Right lobe of liver (tissue), 4 donors: ENCODE results near the gene FAM168A.

Experiments
- POLR2A ChIP-seq: fragments of 450-650 bp; IDR thresholded peaks from one replicate; pipeline ENCODE4 v1.6.1; 2017; ENCODE audit warnings: antibody characterized with exemption, mild to moderate bottlenecking
- TF ChIP-seq, protein P1 (sequence below), 4 donors: fragments of 200-600 bp in 3 of 4; fragments of 450-650 bp in 1 of 4; IDR thresholded peaks; one replicate each; pipeline versions ENCODE4 v1.5.1 to v1.8.0; 2016 to 2022; ENCODE audit warnings: antibody characterized with exemption in 4 of 4, mild to moderate bottlenecking in 2 of 4
- donor health status: DM: no; HTN: no; CAD: no.
- donor health status: DM: no; HTN: no; CAD: no.
- donor health status: DM: no; HTN: yes; CAD: no.

GRCh38 chr11:73420136-73420535, 177.8 kb downstream of the FAM168A start:
- TF ChIP-seq POLR2A, result no peak
- TF ChIP-seq, protein P1, sequence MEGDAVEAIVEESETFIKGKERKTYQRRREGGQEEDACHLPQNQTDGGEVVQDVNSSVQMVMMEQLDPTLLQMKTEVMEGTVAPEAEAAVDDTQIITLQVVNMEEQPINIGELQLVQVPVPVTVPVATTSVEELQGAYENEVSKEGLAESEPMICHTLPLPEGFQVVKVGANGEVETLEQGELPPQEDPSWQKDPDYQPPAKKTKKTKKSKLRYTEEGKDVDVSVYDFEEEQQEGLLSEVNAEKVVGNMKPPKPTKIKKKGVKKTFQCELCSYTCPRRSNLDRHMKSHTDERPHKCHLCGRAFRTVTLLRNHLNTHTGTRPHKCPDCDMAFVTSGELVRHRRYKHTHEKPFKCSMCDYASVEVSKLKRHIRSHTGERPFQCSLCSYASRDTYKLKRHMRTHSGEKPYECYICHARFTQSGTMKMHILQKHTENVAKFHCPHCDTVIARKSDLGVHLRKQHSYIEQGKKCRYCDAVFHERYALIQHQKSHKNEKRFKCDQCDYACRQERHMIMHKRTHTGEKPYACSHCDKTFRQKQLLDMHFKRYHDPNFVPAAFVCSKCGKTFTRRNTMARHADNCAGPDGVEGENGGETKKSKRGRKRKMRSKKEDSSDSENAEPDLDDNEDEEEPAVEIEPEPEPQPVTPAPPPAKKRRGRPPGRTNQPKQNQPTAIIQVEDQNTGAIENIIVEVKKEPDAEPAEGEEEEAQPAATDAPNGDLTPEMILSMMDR (IDR thresholded peaks at IDR 0.05), result no peak
